ENCODE measurements around the gene F5.
"Not testable (repeated sequence)": the region's sequence is repeated elsewhere in the genome, so short reads cannot be mapped to it uniquely, and the experiment has no call there.

F5 gene

DNA sequence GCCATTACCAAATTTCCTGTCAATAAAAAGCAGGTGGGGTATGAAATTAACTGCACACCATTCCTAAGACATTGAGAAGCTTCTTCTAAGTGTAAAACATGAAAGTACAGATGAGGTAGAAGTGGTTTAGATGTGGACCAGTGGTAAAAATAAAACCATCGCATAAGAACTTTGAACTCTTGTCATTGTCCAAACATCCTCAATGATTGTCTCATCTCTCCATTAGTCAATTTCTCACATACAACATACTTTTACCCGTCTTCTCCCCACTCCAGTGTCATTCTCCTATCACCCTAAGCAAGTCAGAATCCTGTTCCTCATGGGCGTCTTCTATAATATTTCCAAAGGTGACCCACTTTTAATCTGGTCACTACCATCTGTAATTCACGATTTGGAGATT lies 76.2 kb downstream of the F5 start:
- Histone ChIP-seq H3K27ac (no peak overlapping the region), H3K27me3 (ENCODE audit: insufficient read depth, low read depth, severe bottlenecking) (no peaks in the 10 kb centered on the region), H3K4me3 (ENCODE audit: low read depth, low read length) (no peak overlapping the region), H3K9me3 (ENCODE audit: severe bottlenecking) (no peaks in the 10 kb centered on the region), H3K36me3 (no peaks in the 10 kb centered on the region)
- TF ChIP-seq, protein P1, sequence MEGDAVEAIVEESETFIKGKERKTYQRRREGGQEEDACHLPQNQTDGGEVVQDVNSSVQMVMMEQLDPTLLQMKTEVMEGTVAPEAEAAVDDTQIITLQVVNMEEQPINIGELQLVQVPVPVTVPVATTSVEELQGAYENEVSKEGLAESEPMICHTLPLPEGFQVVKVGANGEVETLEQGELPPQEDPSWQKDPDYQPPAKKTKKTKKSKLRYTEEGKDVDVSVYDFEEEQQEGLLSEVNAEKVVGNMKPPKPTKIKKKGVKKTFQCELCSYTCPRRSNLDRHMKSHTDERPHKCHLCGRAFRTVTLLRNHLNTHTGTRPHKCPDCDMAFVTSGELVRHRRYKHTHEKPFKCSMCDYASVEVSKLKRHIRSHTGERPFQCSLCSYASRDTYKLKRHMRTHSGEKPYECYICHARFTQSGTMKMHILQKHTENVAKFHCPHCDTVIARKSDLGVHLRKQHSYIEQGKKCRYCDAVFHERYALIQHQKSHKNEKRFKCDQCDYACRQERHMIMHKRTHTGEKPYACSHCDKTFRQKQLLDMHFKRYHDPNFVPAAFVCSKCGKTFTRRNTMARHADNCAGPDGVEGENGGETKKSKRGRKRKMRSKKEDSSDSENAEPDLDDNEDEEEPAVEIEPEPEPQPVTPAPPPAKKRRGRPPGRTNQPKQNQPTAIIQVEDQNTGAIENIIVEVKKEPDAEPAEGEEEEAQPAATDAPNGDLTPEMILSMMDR (IDR thresholded peaks at IDR 0.05; ENCODE audit: low read depth, low read length): no peak
- no peak for DNase-seq

DNA sequence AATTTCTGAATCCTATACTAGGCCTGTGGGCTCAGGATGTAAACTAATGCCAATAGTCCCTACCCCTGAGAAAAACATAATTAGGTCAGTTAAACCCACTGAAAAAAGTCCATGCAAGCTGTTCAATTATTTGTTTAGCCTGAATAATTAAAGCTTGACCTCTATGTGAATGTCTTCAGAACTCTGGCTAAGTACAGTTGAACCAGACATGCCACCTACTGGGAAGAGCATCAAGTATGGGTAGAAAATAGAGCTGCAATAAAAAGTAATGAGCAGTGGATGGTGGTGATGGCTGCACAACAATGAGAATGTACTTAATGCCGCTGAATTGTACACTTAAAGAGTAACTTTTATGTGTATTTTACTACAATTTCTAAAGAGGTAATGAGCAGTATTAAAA lies 76.9 kb downstream of the F5 start:
- Histone ChIP-seq H3K36me3 (no peaks in the 10 kb centered on the region), H3K27ac (no peak overlapping the region)
- DNase-seq: no peak

DNA sequence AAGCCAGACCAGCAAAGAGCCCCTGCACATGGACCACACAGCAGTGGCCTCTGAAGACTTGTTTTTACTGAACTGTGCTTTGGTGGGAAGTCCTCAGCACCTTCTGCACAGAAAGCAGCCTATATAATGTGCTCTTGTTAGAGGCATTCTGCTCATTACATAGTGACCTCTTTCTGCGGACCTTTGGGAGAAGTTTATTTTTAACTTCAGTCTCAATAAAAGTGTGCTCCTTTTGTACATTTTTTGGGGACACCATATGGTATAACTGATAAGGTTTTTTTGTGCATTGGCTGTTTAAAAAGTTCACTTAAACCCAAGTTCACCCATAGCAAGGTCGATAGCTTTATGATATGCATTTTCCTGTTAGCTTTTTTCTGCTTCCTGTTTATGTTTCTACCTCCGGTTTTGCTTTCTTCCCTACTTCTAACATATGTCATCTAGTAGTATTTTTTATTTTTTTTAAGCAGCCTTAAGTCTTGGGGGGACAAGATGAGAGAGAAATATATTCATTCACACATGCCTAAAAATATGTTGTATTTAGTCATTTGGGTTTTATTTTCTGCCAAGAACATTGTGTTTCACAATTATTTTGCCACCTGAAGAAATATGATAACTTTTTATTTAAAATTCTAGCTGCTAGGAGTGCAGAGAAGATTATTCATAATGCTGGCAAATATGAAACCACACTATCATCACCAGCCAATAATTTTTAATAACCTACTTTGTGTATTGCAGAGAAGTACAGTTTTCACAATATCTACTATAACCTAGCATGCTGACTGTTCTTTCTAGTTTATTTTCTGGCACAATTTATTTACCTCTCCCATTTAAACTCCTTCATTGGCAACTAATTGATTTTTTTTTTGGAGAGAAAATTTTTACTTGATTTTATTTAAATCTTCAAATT lies 77.6 kb downstream of the F5 start:
- Histone ChIP-seq H3K27me3 (ENCODE audit: insufficient read depth, low read depth, severe bottlenecking) (no peaks in the 10 kb centered on the region), H3K9me3 (ENCODE audit: severe bottlenecking) (no peaks in the 10 kb centered on the region), H3K27ac (no peak overlapping the region), H3K4me3 (ENCODE audit: low read depth, low read length) (no peak overlapping the region), H3K36me3 (no peaks in the 10 kb centered on the region)
- TF ChIP-seq, protein P1 (IDR thresholded peaks at IDR 0.05; ENCODE audit: low read depth, low read length): no peak
- DNase-seq: no peak

More for the DNA sequence above, 76.9 kb downstream of the F5 start:
- H3K27me3 ChIP-seq (ENCODE audit: insufficient read depth, low read depth, severe bottlenecking): no peaks in the 10 kb centered on the region
- no peaks in the 10 kb centered on the region for H3K9me3 ChIP-seq (ENCODE audit: severe bottlenecking)
- H3K4me3 ChIP-seq (ENCODE audit: low read depth, low read length): no peak overlapping the region
- TF ChIP-seq, protein P1 (IDR thresholded peaks at IDR 0.05; ENCODE audit: low read depth, low read length): no peak

DNA sequence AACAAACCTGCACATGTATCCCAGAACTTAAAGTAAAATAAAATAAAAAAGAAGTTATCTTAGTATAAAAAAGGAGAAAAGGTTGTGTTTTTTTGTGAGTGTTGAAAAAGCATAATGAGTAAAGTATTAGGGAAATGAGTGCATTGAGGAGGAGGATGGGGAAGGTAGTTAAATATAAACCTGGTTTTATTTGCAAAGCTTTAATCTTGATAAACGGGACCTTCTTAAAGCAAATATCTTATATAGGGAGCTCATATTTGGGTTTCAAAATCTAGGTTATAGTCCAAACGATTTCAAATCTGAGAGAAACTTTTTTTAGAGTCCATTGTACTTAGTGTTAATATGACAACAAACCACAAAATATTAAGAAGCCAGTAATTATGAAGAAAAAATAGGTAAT lies 78.9 kb downstream of the F5 start:
- Histone ChIP-seq H3K4me3 (ENCODE audit: low read depth, low read length) (no peak overlapping the region), H3K36me3 (no peaks in the 10 kb centered on the region), H3K27ac (no peak overlapping the region), H3K9me3 (ENCODE audit: severe bottlenecking) (no peaks in the 10 kb centered on the region), H3K27me3 (ENCODE audit: insufficient read depth, low read depth, severe bottlenecking) (no peaks in the 10 kb centered on the region)
- DNase-seq: no peak
- TF ChIP-seq, protein P1 (IDR thresholded peaks at IDR 0.05; ENCODE audit: low read depth, low read length): no peak

DNA sequence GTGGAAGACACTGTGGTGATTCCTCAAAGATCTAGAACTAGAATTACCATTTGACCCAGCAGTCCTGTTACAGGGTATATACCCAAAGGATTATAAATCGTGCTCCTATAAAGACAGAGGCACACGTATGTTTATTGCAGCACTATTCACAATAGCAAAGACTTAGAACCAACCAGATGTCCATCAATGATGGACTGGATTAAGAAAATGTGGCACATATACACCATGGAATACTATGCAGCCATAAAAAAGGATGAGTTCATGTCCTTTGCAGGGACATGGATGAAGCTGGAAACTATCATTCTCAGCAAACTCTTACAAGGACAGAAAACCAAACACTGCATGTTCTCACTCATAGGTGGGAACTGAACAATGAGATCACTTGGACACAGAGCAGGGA lies 82.7 kb downstream of the F5 start:
- H3K27me3 ChIP-seq (ENCODE audit: insufficient read depth, low read depth, severe bottlenecking); H3K27ac ChIP-seq; H3K9me3 ChIP-seq (ENCODE audit: severe bottlenecking); H3K4me3 ChIP-seq (ENCODE audit: low read depth, low read length); H3K36me3 ChIP-seq; DNase-seq: not testable (repeated sequence)

DNA sequence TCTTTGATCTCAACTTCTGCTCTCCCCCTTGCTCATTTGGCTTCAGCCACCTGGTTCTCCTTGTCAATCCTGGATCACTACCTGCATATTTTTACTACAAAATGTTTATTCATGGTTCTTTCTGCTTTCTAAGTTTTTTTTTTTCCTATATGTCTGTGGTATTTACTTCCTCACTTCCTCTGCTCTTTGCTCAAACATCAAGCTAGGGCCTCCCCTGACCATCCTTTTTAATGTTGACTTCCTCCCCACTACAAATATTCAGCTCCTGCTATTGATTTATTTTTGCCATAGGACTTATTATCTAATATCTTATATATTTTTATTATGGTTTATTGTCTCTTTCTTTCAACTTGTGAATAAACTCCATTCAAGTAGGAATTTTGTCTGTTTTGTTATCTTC lies 86.5 kb downstream of the F5 start:
- Histone ChIP-seq H3K27me3 (ENCODE audit: insufficient read depth, low read depth, severe bottlenecking) (no peaks in the 10 kb centered on the region), H3K36me3 (no peaks in the 10 kb centered on the region), H3K4me3 (ENCODE audit: low read depth, low read length) (no peak overlapping the region), H3K27ac (no peak overlapping the region), H3K9me3 (ENCODE audit: severe bottlenecking) (no peaks in the 10 kb centered on the region)
- DNase-seq: no peak
- TF ChIP-seq, protein P1 (IDR thresholded peaks at IDR 0.05; ENCODE audit: low read depth, low read length): no peak
